K562 (cell line): ENCODE measurements around the gene TRUB2. TPM values are rescaled to one million over a fixed set of nuclear protein-coding genes. Genes with fewer than 3 reads are reported as not detected.

Experiments
- AFF1 ChIP-seq, 2 experiments: fragments of 450-650 bp; IDR thresholded peaks; 2 replicates each; pipeline ENCODE4 v1.6.1; 2018; ENCODE audit warnings: mild to moderate bottlenecking in 2 of 2, low read depth in 1 of 2; ENCODE audit not compliant: partially characterized antibody in 2 of 2
- CHD4 ChIP-seq: fragments of 200-600 bp; sonication (generic); IDR thresholded peaks from 3 replicates; pipeline ENCODE4 v1.6.1; 2012; ENCODE audit warnings: low read depth, mild to moderate bottlenecking, mixed read lengths, low read length, inconsistent platforms; ENCODE audit not compliant: insufficient read depth, insufficient replicate concordance, poor library complexity, severe bottlenecking
- KDM5B ChIP-seq: fragments of 200-600 bp; sonication (generic); IDR thresholded peaks from 2 replicates; pipeline ENCODE4 v1.6.1; 2012; ENCODE audit warnings: low read depth, mild to moderate bottlenecking, moderate library complexity, low read length, control low read depth, inconsistent platforms; ENCODE audit not compliant: insufficient replicate concordance
- KLF13 ChIP-seq: fragments of 450-650 bp; IDR thresholded peaks from 2 replicates; pipeline ENCODE4 v1.6.1; 2016; ENCODE audit warnings: missing genetic modification characterization, low read depth, mild to moderate bottlenecking, missing compliant biosample characterization, moderate library complexity, borderline replicate concordance
- MXI1 ChIP-seq: IDR thresholded peaks from 2 replicates; pipeline ENCODE4 v1.6.1; 2011; ENCODE audit warnings: low read depth, mild to moderate bottlenecking, improper control_type of control experiment, low read length
- TFAP4 ChIP-seq: sonication (generic); formaldehyde crosslinking; IDR thresholded peaks from 2 replicates; pipeline ENCODE4 v1.8.0; 2022; ENCODE audit warnings: missing genetic modification reagents, mild to moderate bottlenecking, moderate library complexity, borderline replicate concordance
- TRIM28 ChIP-seq: fragments of 450-650 bp; IDR thresholded peaks from 2 replicates; pipeline ENCODE4 v1.6.1; 2017
- ZBTB40 ChIP-seq, 2 experiments: fragments of 450-650 bp in 1 of 2; sonication (generic) in 1 of 2; formaldehyde crosslinking in 1 of 2; IDR thresholded peaks; 2 replicates each; pipeline versions ENCODE4 v1.7.1 to v1.9.0; 2016 to 2022; ENCODE audit warnings: inconsistent platforms in 1 of 2, mild to moderate bottlenecking in 1 of 2, missing genetic modification reagents in 1 of 2
- polyA plus RNA-seq, 8 experiments: library from polyadenylated mRNA; depleted of rRNA in 4 of 8; stranded (reverse) in 5 of 8; unstranded in 3 of 8; fragments of >200 nt; fragmentation: Nextera tagmentation in 2 of 8; fragmentation: Illumina TruSeq in 1 of 8; extraction: Ambion mirVana in 2 of 8; extraction: Trizol in 1 of 8; gene quantifications; 2 replicates each; pipeline versions ENCODE4 v1.2.1 to v1.2.3, GENCODE V29; 2011 to 2014; ENCODE audit warnings: inconsistent platforms in 1 of 8, missing spikeins in 1 of 8
- total RNA-seq, 7 experiments: library from RNA; depleted of rRNA in 6 of 7; stranded (reverse); fragments of >200 nt in 6 of 7; fragmentation: Illumina TruSeq in 2 of 7; extraction: Trizol in 2 of 7; gene quantifications; 2 replicates each; pipeline versions ENCODE4 v1.2.1 to v1.2.3, GENCODE V29; 2011 to 2021; ENCODE audit warnings: low replicate concordance in 1 of 7

The TRUB2 gene
- total and polyA plus RNA-seq, 9 of the 15 experiments (the other 6 are each of a cell fraction or from before 2014, with no cell fraction given): 9.3 to 110 (median 63.0) TPM

DNA sequence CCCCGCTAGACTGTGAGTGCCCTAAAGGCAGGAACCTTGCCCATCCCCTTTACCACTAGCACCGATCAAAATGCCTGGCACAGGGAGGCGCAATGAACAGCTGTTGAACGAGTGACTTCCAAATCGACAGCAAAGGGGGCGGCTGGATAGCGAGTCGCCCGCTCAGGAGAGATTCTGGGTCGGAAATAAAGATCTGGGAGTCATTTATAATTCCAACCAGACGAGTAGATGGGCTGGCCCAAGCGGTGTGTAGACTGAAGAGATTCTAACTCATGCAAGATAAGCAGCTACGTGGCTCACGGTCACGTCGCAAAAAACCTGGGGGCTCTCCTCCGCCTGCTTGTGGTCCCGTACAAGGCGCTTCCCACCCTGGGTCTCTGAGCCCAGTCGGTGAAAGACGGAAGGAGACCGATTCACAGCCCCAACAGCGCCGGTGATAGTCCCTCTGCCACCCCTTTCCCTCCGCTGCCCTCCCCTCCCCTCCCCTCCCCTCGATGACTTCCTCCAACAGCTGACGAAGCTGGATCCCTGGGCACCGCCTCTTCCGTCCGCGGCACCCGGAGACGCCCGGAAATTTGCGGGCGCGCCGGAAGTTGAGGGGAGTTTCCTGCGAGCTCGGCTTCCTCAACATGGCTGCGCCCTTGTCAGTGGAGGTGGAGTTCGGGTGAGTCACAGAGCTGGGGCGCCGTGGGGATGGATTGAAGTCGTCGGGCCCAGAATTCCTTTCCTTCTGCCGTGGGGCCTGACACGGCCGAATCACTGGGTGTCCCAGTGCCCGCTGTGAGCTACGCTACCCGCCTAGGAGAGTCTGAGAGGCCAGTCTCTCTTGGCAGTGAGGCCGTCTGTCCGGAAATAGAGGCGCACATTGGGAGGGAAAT lies 48.7 kb upstream of the TRUB2 start, which contains the start of gene URM1 (continued):
- TF ChIP-seq KDM5B (peak; percentile 89), ZBTB40 (IDR thresholded peaks at IDR 0.05) (peak; percentile 95), ZBTB40 (CRISPR knock-in tag; IDR thresholded peaks at IDR 0.05) (no peak), CHD4 (no peak), TFAP4 (CRISPR knock-in tag) (peak; percentile 94), TRIM28 (no peak), KLF13 (tag) (no peak), AFF1 (IDR thresholded peaks at IDR 0.05; ENCODE audit: low read depth in 1 of 2, partially characterized antibody in 2 of 2) (peak in 1 of 2 experiments; percentile 36), MXI1 (peak; percentile 93)
